Neural cell (in vitro differentiated cells): ENCODE measurements around the gene ZCCHC2. TPM values are rescaled to one million over a fixed set of nuclear protein-coding genes. Genes with fewer than 3 reads are reported as not detected.

ENCODE experiments used
- H2AFZ ChIP-seq: fragments of 200-600, 300-800 bp; sonication (generic), shearing (Covaris generic); 2 replicates; pipeline ENCODE4 v1.6.0; 2014; ENCODE audit warnings: low read depth, mild to moderate bottlenecking, antibody characterized with exemption, low read length, moderate library complexity
- H3F3A ChIP-seq: fragments of 200-600 bp; shearing (Covaris generic); 2 replicates; pipeline ENCODE4 v1.6.1; 2016; ENCODE audit warnings: mild to moderate bottlenecking, moderate library complexity, mixed read lengths, antibody characterized with exemption, low read length; ENCODE audit not compliant: insufficient read depth, poor library complexity, severe bottlenecking
- H3K27ac ChIP-seq: fragments of 200-600, 300-800 bp; sonication (generic), shearing (Covaris generic); 2 replicates; pipeline ENCODE4 v1.5.1; 2014; ENCODE audit warnings: mild to moderate bottlenecking, low read length, moderate library complexity
- H3K27me3 ChIP-seq: fragments of 300-800, 200-600 bp; sonication (generic), shearing (Covaris generic); 2 replicates; pipeline ENCODE4 v1.6.0; 2014; ENCODE audit warnings: mild to moderate bottlenecking, low read depth, low read length, moderate library complexity; ENCODE audit not compliant: insufficient read depth
- H3K36me3 ChIP-seq: fragments of 300-800, 200-600 bp; sonication (generic), shearing (Covaris generic); 2 replicates; pipeline ENCODE4 v1.5.1; 2014; ENCODE audit warnings: mild to moderate bottlenecking, antibody characterized with exemption, low read length, moderate library complexity; ENCODE audit not compliant: insufficient read depth
- H3K4me2 ChIP-seq: fragments of 300-800, 200-600 bp; sonication (generic), shearing (Covaris generic); 2 replicates; pipeline ENCODE4 v1.6.0; 2014; ENCODE audit warnings: mild to moderate bottlenecking, low read length
- H3K4me3 ChIP-seq: fragments of 300-800, 200-600 bp; sonication (generic), shearing (Covaris generic); 2 replicates; pipeline ENCODE4 v1.5.1; 2014; ENCODE audit warnings: mild to moderate bottlenecking, low read length, moderate library complexity
- H3K79me2 ChIP-seq: fragments of 200-600 bp; shearing (Covaris generic); replicated peaks from 2 replicates; pipeline ENCODE4 v1.6.0; 2014; ENCODE audit warnings: mild to moderate bottlenecking, low read length, moderate library complexity; ENCODE audit not compliant: insufficient read depth
- H3K9ac ChIP-seq: fragments of 300-800, 200-600 bp; sonication (generic), shearing (Covaris generic); 2 replicates; pipeline ENCODE4 v1.6.1; 2016; ENCODE audit warnings: mild to moderate bottlenecking, low read length, mixed read lengths
- H3K9me2 ChIP-seq: fragments of 200-600 bp; shearing (Covaris generic); 2 replicates; pipeline ENCODE4 v1.6.1; 2016; ENCODE audit warnings: mild to moderate bottlenecking, low read length, mixed read lengths; ENCODE audit not compliant: insufficient read depth
- H3K9me3 ChIP-seq: fragments of 200-600, 300-800 bp; sonication (generic), shearing (Covaris generic); 2 replicates; pipeline ENCODE4 v1.6.1; 2016; ENCODE audit warnings: mild to moderate bottlenecking, mixed run types, low read length, moderate library complexity, mixed read lengths
- H4K20me1 ChIP-seq: fragments of 200-600 bp; shearing (Covaris generic); 2 replicates; pipeline ENCODE4 v1.6.1; 2016; ENCODE audit warnings: mild to moderate bottlenecking, mixed run types; ENCODE audit not compliant: insufficient read depth
- EP300 ChIP-seq: fragments of 450-650 bp; conservative IDR thresholded peaks from 2 replicates; pipeline ENCODE4 v1.6.1; 2014; ENCODE audit warnings: antibody characterized with exemption, mild to moderate bottlenecking, moderate library complexity; ENCODE audit not compliant: poor library complexity, severe bottlenecking
- EZH2 ChIP-seq: fragments of 200-600, 300-800 bp; shearing (Covaris generic), sonication (generic); IDR thresholded peaks from 2 replicates; pipeline ENCODE4 v1.6.1; 2014; ENCODE audit warnings: antibody characterized with exemption, low read length, borderline replicate concordance, mild to moderate bottlenecking; ENCODE audit not compliant: insufficient read depth, poor library complexity, severe bottlenecking
- MXI1 ChIP-seq: fragments of 450-650 bp; conservative IDR thresholded peaks from 2 replicates; pipeline ENCODE4 v1.6.1; 2014; ENCODE audit warnings: antibody characterized with exemption, mild to moderate bottlenecking; ENCODE audit not compliant: poor library complexity, severe bottlenecking
- POLR2AphosphoS5 ChIP-seq: IDR thresholded peaks from 2 replicates; pipeline ENCODE4 v1.6.1; 2012
- RAD21 ChIP-seq: fragments of 450-650 bp; conservative IDR thresholded peaks from 2 replicates; pipeline ENCODE4 v1.6.1; 2014; ENCODE audit warnings: antibody characterized with exemption, mild to moderate bottlenecking, moderate library complexity
- SMC3 ChIP-seq: fragments of 450-650 bp; conservative IDR thresholded peaks from 2 replicates; pipeline ENCODE4 v1.6.1; 2014; ENCODE audit warnings: antibody characterized with exemption, mild to moderate bottlenecking, moderate library complexity; ENCODE audit not compliant: poor library complexity
- TAF1 ChIP-seq: IDR thresholded peaks from 2 replicates; pipeline ENCODE4 v1.6.1; 2012; ENCODE audit warnings: low read depth
- polyA plus RNA-seq: library from polyadenylated mRNA; depleted of rRNA; stranded (reverse); fragments of >200 nt; gene quantifications from 2 replicates; pipeline ENCODE4 v1.2.3, GENCODE V29; 2014
- TF ChIP-seq, protein P1 (sequence below): fragments of 450-650 bp; IDR thresholded peaks from 2 replicates; pipeline ENCODE4 v1.5.1; 2014; ENCODE audit warnings: antibody characterized with exemption, mild to moderate bottlenecking, moderate library complexity; ENCODE audit not compliant: poor library complexity, severe bottlenecking
- TF ChIP-seq, protein P2 (sequence below): IDR thresholded peaks from 2 replicates; pipeline ENCODE4 v1.6.1; 2012; ENCODE audit warnings: borderline replicate concordance

ZCCHC2 gene
- polyA plus RNA-seq, 1 donor from 2014 or later, result 3.8 TPM

DNA sequence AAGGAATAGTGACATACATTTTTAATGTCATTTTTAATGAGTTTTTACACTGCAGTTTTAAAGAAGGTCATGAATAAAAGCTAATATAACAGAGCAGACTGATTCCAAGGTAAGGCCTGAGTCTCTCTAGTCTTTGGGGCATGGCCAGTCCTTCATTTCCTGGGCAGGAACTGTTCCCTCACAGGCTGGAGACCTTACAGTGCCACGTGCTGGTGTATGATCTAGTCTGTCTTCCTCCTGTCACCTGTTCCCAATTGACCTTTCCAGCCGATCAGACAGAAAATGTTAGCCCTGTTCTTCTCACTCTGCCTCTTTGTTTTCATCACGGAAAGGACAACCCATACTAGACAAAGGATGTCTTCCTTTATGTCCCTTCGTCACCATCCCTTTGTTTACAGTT is 33.6 kb downstream of the ZCCHC2 start:
- Histone ChIP-seq H3K9me3 (no peaks in the 10 kb centered on the region), H3K27me3 (no peaks in the 10 kb centered on the region), H3K9ac (no peak overlapping the region), H3K4me2 (no peak overlapping the region), H3F3A (no peaks in the 10 kb centered on the region), H2AFZ (no peak overlapping the region), H3K4me3 (no peak overlapping the region), H3K36me3 (no peaks in the 10 kb centered on the region), H4K20me1 (no peaks in the 10 kb centered on the region), H3K9me2 (no peaks in the 10 kb centered on the region), H3K79me2 (no peaks in the 10 kb centered on the region), H3K27ac (no peak overlapping the region)
- TF ChIP-seq TAF1, result no peak
- no peak for TF ChIP-seq RAD21
- TF ChIP-seq EZH2, result no peak
- TF ChIP-seq POLR2AphosphoS5, result no peak
- TF ChIP-seq EP300, result no peak

DNA sequence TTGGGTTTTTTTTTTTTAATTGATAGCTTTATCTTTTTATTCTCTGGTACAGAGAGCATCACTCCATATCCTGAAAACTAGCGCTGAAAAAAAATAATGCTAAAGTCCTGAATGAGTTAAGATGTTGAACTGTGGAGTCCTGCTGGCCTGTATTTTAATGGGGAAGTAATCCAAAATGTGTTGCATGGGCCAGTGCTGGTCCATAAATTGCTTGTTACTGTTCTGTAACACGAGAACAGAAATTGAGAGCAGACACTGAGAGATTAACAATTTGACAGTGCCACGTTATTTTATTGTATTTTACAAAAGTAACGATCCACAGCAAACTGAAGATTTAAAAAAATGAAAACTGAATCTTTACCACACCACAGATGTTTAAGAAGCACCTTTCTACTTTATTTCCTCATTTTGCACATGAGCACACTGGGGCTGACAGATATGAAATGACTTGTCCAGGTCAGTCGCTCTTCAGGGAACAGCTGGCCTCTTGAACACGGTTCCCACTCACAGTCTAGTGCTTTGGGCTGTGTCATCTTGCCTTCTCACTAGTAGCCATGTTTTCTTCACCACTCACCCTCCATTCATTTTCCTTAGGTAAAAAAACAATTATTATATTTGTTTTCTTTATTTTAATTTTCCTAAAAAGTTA is 35.3 kb downstream of the ZCCHC2 start:
- no peak overlapping the region for H2AFZ ChIP-seq
- no peaks in the 10 kb centered on the region for H4K20me1 ChIP-seq
- H3K9me2 ChIP-seq, result no peaks in the 10 kb centered on the region
- H3K79me2 ChIP-seq, result no peaks in the 10 kb centered on the region
- no peak overlapping the region for H3K9ac ChIP-seq
- no peaks in the 10 kb centered on the region for H3K27me3 ChIP-seq
- TF ChIP-seq MXI1 (no peak), SMC3 (no peak), TAF1 (no peak), EP300 (no peak), EZH2 (no peak), POLR2AphosphoS5 (no peak), RAD21 (no peak)
- TF ChIP-seq, protein P1, sequence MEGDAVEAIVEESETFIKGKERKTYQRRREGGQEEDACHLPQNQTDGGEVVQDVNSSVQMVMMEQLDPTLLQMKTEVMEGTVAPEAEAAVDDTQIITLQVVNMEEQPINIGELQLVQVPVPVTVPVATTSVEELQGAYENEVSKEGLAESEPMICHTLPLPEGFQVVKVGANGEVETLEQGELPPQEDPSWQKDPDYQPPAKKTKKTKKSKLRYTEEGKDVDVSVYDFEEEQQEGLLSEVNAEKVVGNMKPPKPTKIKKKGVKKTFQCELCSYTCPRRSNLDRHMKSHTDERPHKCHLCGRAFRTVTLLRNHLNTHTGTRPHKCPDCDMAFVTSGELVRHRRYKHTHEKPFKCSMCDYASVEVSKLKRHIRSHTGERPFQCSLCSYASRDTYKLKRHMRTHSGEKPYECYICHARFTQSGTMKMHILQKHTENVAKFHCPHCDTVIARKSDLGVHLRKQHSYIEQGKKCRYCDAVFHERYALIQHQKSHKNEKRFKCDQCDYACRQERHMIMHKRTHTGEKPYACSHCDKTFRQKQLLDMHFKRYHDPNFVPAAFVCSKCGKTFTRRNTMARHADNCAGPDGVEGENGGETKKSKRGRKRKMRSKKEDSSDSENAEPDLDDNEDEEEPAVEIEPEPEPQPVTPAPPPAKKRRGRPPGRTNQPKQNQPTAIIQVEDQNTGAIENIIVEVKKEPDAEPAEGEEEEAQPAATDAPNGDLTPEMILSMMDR, result no peak
- TF ChIP-seq, protein P2, sequence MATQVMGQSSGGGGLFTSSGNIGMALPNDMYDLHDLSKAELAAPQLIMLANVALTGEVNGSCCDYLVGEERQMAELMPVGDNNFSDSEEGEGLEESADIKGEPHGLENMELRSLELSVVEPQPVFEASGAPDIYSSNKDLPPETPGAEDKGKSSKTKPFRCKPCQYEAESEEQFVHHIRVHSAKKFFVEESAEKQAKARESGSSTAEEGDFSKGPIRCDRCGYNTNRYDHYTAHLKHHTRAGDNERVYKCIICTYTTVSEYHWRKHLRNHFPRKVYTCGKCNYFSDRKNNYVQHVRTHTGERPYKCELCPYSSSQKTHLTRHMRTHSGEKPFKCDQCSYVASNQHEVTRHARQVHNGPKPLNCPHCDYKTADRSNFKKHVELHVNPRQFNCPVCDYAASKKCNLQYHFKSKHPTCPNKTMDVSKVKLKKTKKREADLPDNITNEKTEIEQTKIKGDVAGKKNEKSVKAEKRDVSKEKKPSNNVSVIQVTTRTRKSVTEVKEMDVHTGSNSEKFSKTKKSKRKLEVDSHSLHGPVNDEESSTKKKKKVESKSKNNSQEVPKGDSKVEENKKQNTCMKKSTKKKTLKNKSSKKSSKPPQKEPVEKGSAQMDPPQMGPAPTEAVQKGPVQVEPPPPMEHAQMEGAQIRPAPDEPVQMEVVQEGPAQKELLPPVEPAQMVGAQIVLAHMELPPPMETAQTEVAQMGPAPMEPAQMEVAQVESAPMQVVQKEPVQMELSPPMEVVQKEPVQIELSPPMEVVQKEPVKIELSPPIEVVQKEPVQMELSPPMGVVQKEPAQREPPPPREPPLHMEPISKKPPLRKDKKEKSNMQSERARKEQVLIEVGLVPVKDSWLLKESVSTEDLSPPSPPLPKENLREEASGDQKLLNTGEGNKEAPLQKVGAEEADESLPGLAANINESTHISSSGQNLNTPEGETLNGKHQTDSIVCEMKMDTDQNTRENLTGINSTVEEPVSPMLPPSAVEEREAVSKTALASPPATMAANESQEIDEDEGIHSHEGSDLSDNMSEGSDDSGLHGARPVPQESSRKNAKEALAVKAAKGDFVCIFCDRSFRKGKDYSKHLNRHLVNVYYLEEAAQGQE, result no peak
- no peaks in the 10 kb centered on the region for H3K36me3 ChIP-seq
- no peaks in the 10 kb centered on the region for H3F3A ChIP-seq
- H3K4me3 ChIP-seq, result no peak overlapping the region
- H3K4me2 ChIP-seq, result no peak overlapping the region
- H3K27ac ChIP-seq, result no peak overlapping the region
- no peaks in the 10 kb centered on the region for H3K9me3 ChIP-seq
